Left ventricle myocardium inferior (tissue), 1 donor: ENCODE data around the gene C7orf33. TPM values are rescaled to one million over a fixed set of nuclear protein-coding genes. Genes with fewer than 3 reads are reported as not detected.
"Not testable (repeated sequence)": the region's sequence is repeated elsewhere in the genome, so short reads cannot be mapped to it uniquely, and the experiment has no call there.

ENCODE experiments used
- DNase-seq: peaks from one replicate; pipeline ENCODE4 v3.0.0-alpha.2; 2020
- H3K27ac ChIP-seq: fragments of 200-600 bp; replicated peaks from 2 replicates; pipeline ENCODE4 v1.8.0; 2021
- H3K27me3 ChIP-seq: fragments of 200-600 bp; 2 replicates; pipeline ENCODE4 v1.8.0; 2021; ENCODE audit warnings: low read depth
- H3K36me3 ChIP-seq: fragments of 200-600 bp; 2 replicates; pipeline ENCODE4 v1.8.0; 2021
- H3K4me1 ChIP-seq: fragments of 200-600 bp; 2 replicates; pipeline ENCODE4 v1.8.0; 2021
- H3K4me3 ChIP-seq: fragments of 200-600 bp; 2 replicates; pipeline ENCODE4 v1.8.0; 2021; ENCODE audit warnings: mild to moderate bottlenecking, moderate library complexity
- H3K9me3 ChIP-seq: fragments of 200-600 bp; replicated peaks from 2 replicates; pipeline ENCODE4 v1.8.0; 2021
- intact Hi-C: fragments of 100-400 bp; cut with micrococcal nuclease; formaldehyde crosslinking; loops from one replicate; pipeline ENCODE4 v1.11.0; 2022
- total RNA-seq: library from RNA; stranded (reverse); fragmentation: NEBNext Ultra II Directional; extraction: Animal tissue kit (Norgen Biotek cat#: 25700); gene quantifications from one replicate; pipeline ENCODE4 v1.2.1, GENCODE V29; 2021
- TF ChIP-seq, protein P1 (sequence below): fragments of 200-600 bp; IDR thresholded peaks from 2 replicates; pipeline ENCODE4 v1.8.0; 2021; ENCODE audit warnings: antibody characterized with exemption, mild to moderate bottlenecking, borderline replicate concordance
- donor health status: DM: no; HTN: yes; CAD: no; lungs with severe emphysema.

Gene C7orf33
- total RNA-seq, 1 donor from 2014 or later: not detected

DNA sequence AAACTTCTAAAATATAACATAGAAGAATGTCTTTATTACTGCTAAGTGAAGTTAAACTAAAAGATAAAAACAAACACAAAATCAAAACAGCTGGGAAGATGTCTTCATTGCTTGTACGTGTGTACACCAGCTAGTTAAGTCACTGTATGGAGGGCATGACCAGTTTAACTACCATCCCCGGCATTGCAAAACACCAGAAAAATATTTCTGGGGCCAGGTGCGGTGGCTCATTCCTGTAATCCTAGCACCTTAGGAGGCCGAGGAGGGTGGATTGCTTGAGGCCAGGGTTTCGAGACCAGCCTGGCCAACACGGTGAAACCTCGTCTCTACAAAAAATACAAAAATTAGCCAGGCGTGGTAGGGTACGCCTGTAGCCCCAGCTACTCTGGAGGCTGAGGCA lies 19.2 kb upstream of the C7orf33 start:
- no peak for DNase-seq
- TF ChIP-seq, protein P1, sequence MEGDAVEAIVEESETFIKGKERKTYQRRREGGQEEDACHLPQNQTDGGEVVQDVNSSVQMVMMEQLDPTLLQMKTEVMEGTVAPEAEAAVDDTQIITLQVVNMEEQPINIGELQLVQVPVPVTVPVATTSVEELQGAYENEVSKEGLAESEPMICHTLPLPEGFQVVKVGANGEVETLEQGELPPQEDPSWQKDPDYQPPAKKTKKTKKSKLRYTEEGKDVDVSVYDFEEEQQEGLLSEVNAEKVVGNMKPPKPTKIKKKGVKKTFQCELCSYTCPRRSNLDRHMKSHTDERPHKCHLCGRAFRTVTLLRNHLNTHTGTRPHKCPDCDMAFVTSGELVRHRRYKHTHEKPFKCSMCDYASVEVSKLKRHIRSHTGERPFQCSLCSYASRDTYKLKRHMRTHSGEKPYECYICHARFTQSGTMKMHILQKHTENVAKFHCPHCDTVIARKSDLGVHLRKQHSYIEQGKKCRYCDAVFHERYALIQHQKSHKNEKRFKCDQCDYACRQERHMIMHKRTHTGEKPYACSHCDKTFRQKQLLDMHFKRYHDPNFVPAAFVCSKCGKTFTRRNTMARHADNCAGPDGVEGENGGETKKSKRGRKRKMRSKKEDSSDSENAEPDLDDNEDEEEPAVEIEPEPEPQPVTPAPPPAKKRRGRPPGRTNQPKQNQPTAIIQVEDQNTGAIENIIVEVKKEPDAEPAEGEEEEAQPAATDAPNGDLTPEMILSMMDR: no peak
- Histone ChIP-seq H3K4me3 (no peak overlapping the region), H3K36me3 (no peaks in the 10 kb centered on the region), H3K9me3 (no peaks in the 10 kb centered on the region), H3K4me1 (peaks cover 4% of the 10 kb centered on the region), H3K27ac (no peak overlapping the region), H3K27me3 (no peaks in the 10 kb centered on the region)
- intact Hi-C loops: loop anchor here (10.0 kb wide), 1 partner anchor 393 kb away; no protein-coding TSS in a partner anchor

DNA sequence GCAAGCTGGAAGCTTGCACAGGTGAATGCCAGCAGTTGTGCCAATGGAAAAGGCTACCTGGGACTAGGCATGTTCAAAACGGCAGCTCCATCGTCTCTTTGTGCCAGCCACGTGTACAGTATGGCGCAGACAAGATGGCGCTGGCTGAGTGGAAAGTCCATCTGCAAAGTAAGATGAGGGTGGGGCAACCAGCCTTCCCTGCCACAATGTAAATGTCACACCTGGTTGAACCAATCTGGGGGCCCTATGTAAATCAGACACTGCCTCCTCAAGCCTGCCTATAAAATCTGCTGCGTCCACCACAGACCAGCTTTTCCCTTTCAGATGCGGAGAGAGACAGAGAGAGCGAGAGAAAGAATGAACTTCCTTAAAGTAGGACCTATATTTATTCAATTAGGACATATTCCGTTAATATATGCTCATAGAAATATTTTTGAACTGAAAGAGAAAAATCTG lies 18.5 kb upstream of the C7orf33 start:
- TF ChIP-seq, protein P1: no peak
- no peaks in the 10 kb centered on the region for H3K27me3 ChIP-seq
- H3K9me3 ChIP-seq: no peaks in the 10 kb centered on the region
- peaks cover 4% of the 10 kb centered on the region for H3K4me1 ChIP-seq
- H3K36me3 ChIP-seq: no peaks in the 10 kb centered on the region
- DNase-seq: no peak
- intact Hi-C loops: loop anchor here (10.0 kb wide), 1 partner anchor 393 kb away; no protein-coding TSS in a partner anchor
- no peak overlapping the region for H3K27ac ChIP-seq
- H3K4me3 ChIP-seq: no peak overlapping the region

DNA sequence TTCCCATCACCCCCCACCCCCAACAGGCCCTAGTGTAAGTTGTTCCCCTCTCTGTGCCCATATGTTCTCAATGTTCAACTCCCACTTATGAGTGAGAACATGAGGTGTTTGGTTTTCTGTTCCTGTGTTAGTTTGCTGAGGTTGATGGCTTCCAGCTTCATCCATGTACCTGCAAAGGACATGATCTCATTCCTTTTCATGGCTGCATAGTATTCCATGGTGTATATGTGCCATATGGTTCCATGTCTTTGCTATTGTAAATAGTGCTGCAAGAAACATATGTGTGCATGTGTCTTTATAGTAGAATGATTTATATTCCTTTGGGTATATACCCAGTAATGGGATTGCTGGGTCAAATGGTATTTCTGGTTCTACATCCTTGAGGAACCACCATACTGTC lies 17.0 kb upstream of the C7orf33 start:
- not testable (repeated sequence) for H3K4me3 ChIP-seq, H3K36me3 ChIP-seq, H3K27me3 ChIP-seq, DNase-seq, H3K4me1 ChIP-seq, H3K27ac ChIP-seq, H3K9me3 ChIP-seq
- intact Hi-C loops: loop anchor here (10.0 kb wide), 1 partner anchor 391 kb away; no protein-coding TSS in a partner anchor

DNA sequence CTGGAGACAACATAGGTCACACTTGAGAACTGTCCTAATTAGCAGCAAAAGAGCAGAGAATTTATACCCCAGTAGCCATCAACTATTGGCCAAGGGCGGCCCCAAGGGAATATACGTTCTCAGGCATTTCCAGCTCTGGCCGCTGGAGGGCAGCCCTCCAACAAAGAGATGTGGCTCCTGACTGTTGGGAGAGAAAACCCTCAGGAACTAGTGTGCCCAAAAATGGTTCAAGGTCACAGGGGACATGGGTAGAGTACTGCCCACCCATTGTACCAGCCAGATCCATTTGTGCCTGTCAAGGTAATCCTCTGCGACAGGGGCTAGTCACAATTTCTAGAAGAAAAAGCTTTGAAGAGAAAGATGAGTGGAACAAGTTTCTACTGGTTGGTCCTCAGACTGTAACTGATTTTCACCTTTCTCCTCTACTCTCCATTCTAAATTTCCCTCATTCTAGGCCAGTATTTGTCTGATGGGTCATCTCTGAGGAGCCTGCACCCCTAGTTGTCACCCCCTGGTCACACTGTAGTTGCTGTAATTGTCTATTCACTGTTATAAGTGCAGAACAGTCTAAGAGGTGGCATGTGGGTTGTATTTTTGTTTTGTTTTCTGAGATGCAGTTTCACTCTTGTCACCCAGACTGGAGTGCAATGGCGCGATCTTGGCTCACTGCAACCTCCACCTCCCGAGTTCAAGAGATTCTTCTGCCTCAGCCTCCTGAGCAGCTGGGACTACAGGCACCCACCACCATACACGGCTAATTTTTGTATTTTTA lies 14.7 kb upstream of the C7orf33 start:
- TF ChIP-seq, protein P1: peak; percentile 87
- H3K36me3 ChIP-seq: no peaks in the 10 kb centered on the region
- H3K27ac ChIP-seq: no peak overlapping the region
- peak; percentile 63 for DNase-seq
- no peaks in the 10 kb centered on the region for H3K9me3 ChIP-seq
- no peak overlapping the region for H3K4me3 ChIP-seq
- intact Hi-C loops: loop anchor here (10.0 kb wide), 1 partner anchor 389 kb away; no protein-coding TSS in a partner anchor
- no peaks in the 10 kb centered on the region for H3K27me3 ChIP-seq
- peaks cover 4% of the 10 kb centered on the region for H3K4me1 ChIP-seq

DNA sequence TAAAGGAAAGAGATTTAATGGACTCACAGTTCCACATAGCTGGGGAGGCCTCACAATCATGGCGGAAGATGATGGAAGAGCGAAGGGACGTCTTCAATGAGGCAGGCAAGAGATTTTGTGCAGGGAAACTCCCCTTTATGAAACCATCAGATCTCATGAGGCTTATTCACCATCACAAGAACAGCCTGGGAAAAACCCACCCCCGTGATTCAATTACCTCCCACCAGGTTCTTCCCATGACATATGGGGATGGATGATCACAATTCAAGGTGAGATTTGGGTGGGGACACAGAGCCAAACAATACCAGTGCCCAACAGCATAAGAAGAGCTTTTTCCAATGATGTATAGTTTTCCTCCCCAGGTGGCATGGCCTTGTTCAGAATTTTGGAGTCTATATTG lies 11.2 kb upstream of the C7orf33 start:
- H3K4me3 ChIP-seq: no peak overlapping the region
- peaks cover 4% of the 10 kb centered on the region for H3K4me1 ChIP-seq
- H3K9me3 ChIP-seq: no peaks in the 10 kb centered on the region
- TF ChIP-seq, protein P1: no peak
- intact Hi-C loops: loop anchor here (10.0 kb wide), 1 partner anchor 385 kb away; no protein-coding TSS in a partner anchor
- no peak for DNase-seq
- H3K27me3 ChIP-seq: peaks cover 9% of the 10 kb centered on the region
- H3K27ac ChIP-seq: no peak overlapping the region
- no peaks in the 10 kb centered on the region for H3K36me3 ChIP-seq

DNA sequence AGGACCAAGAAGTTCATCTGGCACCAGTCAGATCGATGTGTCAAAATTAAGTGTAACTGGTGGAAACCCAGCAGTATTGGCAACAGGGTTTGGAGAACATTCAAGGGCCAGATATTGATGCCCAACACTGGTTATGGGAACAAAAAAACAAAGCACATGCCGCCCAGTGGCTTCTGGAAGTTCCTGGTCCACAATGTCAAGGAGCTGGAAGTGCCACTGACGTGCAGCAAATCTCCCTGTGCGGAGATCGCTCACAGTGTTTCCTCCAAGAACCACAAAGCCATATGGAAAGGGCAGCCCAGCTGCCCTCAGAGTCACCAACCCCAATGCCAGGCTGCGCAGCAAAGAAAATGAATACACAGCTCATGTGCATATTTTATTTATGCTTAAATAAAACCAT lies 10.1 kb upstream of the C7orf33 start:
- no peaks in the 10 kb centered on the region for H3K9me3 ChIP-seq
- H3K4me3 ChIP-seq: no peak overlapping the region
- no peak for DNase-seq
- peaks cover 4% of the 10 kb centered on the region for H3K4me1 ChIP-seq
- intact Hi-C loops: no loop called here
- TF ChIP-seq, protein P1: no peak
- H3K27ac ChIP-seq: no peak overlapping the region
- H3K36me3 ChIP-seq: no peaks in the 10 kb centered on the region
- H3K27me3 ChIP-seq: peaks cover 9% of the 10 kb centered on the region
